Activated CD8-positive, alpha-beta memory T cell treated with anti-CD3 and anti-CD28 coated beads, Interleukin-2, amount 50 U/mL, for 4 hours (primary cell): ENCODE data around the gene DNAH6.

Source experiments
- DNase-seq: peaks from one replicate; pipeline ENCODE4 v3.0.0-alpha.2; 2020

The DNAH6 gene

DNA sequence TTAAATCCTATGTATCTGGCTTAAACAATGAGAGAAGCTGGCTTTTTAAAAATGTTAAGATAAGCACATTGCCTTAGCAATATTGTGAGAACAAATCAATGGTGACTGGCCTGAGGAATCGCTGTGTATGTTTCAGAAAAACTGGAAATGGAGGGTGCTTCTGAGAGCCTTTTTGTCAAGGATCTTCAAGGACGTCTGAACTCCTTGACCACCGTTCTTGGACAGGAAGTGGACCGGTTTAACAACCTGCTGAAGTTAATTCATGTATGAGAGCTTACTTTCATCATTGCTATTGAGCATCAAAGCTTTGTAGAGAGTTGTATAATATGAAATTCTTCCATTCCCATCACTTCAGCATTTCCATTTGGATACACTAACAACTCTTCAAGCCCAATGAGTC is 292.0 kb downstream of the DNAH6 start:
- no peak for DNase-seq

DNA sequence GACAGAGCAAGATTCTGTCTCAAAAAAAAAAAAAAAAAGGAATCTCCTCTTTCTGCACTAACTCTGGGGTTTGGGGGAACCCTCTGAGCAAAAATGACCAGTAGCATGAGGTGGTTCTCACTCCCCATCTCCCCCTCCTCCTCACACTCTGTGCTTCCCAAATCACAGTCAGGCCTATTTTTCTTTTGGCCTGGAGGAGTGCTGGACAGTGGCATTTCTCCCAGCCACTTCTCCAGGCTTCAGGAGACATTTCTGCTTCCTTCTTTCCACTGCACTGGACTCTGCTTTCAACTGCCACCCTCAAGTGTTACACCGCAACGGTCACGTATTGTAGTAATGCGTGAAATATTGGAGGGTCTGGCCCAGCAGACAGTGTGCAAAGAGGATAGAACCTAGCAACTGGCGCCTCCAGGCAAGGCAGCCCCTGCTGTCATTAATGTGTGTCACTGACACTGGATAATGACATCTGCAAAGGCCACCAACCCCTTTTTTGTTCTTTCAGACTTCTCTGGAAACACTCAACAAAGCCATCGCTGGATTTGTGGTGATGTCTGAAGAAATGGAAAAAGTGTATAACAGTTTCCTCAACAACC is 295.6 kb downstream of the DNAH6 start:
- DNase-seq = no peak

DNA sequence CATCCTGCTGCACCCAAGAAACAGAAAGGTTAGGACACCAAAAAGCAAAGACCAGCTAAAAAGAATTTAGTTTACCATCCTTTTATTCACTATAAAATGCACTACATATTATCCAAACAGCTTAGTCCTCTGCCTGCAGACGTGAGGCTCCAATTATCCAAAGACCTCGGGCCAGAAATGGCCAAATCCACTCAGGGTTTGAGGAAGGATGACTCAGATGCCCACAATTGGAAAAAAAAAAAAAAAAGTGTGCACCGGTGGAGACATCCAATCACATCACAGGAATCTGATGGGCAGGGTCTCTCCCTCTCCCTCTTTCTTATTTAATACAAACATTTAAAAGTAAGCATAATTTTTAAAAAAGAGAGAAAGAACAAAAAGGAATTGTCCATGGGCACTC is 298.8 kb downstream of the DNAH6 start:
- DNase-seq = no peak

DNA sequence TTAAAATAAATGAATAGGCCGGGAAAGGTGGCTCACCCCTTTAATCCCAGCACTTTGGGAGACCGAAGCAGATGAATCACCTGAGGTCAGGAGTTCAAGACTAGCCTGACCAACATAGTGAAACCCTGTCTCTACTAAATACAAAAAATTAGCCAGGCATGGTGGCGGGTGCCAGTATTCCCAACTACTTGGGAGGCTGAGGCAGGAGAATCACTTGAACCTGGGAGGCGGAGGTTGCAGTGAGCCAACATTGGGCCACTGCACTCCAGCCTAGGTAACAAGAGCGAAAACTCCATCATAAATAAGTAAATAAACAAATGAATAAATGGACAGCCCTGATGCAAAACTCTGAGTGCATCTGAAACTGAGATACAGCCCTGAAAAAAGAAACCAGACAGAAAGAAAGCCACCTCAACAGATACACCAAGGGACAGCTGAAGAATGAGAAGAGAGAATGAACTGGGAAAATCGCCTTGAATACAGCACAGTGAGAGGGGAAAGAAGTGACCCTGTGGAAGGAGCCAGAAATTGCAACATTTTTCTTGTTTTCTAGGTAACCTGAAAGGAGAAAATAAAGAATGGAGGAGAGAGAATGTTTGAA is 300.2 kb downstream of the DNAH6 start:
- DNase-seq = no peak

DNA sequence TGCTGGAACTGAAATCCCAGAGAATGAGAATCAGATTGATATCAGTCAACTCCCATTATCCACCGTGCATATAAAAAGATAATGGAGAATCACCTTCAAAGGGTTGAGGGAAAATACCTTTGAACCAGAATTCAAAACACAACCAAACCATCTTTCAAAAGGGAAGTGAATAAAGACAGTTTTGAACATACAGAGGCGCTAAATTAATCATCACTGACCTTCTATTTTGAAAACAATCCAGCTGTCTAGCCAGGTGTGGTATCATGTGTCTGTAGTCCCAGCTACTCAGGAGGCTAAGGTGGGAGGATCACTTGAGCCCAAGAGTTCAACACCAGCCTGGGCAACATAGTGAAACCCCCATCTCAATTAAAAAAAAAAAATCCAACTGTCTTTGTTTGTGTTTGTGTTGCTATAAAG is 300.9 kb downstream of the DNAH6 start:
- no peak for DNase-seq

DNA sequence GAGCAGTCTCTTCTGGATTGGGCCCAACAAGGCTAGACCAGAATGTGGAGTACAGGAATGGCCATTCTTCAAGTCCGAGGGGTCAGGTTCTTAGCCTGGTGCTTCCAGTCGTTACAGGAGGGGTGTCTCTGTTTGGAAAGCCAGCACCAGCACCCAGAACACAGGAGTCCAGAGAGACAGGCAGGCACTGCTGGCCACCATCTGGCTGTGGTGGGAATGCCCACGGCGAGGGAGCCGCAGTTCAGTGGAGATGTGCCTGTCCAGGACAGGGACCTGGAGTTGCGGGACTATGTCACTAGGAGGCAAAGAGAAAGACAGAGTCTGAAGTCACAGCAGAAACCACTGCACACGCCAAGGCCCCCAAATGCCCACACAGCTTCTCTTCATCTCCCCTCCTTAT is 305.5 kb downstream of the DNAH6 start:
- no peak for DNase-seq

DNA sequence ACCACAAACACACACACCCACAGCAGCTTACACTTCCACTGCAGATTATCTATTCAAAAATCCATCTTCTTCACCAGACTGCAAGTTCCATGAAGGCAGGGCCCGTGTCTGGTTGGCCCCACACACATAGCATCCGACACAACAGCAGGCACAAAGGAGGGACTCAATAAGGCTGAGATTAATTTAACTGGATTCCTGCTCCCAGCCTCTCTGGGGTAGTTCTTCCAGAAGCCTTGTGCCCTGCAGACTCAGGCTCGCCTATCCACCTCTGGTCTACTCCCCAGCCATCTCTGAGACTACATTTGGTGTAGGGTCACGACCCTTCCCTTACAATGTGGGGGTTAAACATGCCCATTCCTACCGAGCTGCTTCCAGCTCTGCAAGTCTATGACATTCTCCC is 306.9 kb downstream of the DNAH6 start:
- no peak for DNase-seq

DNA sequence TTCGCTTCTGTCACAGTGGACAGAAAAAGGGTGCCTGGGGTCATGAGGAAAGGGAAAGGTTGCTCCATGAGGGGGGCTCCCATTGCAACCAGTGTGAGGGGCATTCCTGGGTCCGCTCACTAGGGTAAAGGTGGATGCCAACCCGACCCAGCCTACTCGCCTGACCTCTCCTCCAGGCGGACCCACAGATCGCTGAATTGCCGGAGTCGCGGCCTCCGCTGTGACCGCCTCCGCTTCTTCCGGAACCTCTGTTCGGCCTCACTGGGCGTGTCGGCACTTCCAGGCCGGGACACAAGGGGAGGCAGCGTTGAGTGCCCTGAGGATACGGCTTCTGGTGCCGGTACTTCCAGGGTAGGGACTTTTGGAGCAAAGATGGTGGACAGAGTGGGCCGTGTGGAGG is 307.5 kb downstream of the DNAH6 start:
- no peak for DNase-seq

DNA sequence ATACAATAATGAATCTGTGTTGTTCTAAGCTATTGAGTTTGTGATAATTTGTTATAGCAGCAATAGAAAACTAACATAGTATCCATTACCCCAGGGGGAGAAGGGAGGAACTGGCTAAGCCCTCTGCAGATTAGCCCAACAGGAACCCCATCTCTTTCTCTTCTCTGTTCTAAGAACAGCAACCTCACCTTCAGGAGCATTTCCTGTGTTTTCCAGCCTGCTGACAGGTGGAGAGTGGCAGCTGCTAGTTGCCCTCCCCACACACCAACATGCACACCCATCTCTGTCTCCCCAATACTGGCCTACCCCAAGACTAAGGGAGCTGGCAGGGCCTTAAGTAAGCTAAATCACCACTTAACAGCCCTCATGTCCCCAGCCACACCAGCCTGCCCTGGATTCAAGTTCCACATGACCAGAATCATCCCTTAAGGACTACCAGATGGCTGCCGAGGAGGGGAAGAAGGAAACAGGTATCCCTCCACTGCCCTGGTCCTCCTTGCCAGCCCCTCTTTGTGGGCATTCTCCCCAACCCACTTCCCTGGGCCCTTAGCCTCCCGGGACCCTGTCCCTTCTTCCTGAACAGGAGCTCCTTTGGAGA is 311.8 kb downstream of the DNAH6 start:
- no peak for DNase-seq

DNA sequence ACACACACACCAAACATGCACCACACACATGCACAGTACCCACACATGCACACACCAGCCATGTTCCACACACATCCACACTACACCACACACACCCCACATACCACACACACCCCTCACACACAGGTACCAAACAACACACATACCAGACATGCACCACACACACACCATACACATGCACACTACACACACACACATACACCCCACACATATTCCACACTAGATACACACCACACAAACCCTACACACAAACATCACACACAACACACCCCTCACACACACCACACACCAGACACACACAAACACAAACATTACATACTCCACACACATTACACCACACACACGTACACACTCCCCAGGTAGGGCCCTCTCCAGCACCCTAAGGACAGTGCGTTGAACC is 313.4 kb downstream of the DNAH6 start:
- DNase-seq = no peak

DNA sequence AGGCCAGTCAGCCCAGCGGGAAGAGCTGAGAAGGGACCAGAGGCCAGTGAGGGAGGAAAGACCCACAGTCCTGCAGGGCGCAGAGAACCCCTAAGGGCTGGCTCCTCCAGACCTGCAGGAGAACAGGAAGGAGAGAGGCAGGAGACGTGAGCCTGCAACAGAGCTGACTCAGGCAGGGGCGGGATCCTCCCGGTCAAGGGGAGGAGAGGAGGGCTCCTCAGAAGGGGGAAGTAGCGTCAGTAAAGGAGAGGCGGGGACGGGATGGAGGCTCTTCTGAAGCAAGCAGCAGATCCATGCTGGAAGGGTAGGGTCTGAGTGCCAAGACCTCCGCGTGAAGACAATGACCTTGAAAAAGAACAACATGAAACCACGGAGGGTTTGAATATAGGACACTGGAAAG is 313.8 kb downstream of the DNAH6 start:
- no peak for DNase-seq

DNA sequence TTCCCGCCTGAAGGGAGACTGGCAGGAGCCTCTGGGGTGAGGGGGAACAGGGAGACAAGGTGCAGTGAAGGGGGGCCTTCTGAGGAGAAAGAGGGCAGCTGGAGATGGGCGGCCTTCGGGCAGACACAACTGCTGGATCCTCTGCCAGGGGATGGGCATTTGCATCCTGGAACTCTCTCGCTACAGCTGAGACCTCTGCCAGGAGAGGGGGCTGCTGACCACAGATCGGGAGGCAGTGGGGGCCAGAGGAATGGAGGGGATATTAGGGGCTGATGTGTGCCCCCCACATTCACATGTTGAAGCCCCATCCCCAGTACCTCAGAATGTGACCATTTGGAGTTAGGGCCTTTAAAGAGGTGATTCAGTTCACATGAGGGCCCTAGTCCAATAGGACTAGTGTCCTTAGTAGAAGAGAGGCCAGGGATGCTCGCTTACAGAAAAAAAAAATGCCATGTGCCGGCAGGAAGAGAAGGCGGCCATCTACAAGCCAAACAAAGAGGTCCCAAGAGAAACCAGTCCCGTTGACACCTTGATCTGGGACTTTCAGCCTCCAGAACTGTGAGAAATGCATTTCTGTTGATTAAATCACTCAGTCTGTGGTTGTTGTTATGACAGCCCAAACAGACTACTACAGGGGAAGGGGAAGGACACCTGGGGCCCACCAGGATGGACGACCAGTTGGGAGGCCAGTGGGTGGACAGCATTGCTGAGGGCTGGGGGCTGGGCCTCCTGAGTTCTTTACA is 314.6 kb downstream of the DNAH6 start:
- no peak for DNase-seq

DNA sequence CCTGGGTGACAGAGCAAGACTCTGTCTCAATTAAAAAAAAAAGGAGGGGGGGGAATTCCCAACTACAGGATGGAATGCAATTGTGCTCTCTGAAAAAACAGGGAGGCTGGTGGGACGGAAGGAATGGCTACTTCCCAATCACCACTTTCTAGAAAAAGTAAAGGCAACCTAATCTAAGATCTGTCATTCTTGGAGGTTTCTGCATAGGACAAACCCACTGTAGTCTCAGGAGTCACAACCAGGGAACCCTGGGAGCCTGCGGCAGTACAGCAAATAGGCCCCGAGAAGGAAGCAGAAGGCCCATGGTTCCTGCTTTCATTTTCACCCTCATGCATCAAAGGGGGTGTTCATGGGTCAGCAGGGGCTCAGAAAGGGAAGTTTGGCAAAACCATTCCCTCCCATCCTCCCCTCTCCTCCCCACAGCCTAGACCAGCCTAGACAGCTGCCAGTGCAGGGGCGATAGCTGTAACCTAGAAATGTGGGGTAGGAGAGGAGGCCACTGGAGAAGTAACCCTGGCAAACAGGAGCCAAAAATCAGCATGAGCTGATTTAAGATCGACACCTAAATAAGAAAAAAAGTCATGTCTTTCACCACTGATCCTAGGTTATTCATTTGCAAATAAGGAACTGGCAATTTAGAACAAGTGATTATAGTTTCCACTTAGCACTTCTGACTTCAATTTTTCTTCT is 316.6 kb downstream of the DNAH6 start:
- no peak for DNase-seq

DNA sequence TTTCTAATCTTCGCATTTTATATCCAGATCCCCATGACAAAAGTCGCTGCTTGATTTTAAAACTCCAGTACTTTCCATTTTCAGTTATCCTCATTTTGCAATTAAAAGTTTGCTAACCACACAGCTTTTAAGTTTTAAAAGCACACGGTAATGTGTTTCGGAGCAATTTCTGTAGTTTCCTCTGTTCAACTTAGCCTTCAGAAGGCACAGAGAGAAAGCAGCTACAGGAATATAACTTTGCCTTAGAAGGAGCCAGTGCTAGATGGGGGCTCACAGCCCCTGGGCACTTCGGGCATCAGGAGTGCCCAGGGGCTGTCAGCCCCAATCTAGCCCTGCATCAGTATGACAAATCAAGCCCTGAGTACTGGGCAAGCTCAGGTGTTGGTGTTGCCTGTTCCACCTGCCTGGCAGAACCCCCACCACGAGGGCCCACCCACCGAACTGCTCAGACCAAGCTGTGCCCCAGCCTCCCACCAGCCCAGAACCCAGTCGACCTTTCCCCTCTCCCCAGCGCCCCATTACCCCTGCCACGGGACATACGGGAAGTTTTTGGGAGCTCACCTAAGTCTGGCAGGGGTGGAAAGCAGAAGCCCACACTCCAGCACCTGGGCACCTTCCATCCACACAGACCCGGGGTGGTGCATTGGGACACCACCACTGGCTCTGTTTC is 317.3 kb downstream of the DNAH6 start:
- DNase-seq = no peak

DNA sequence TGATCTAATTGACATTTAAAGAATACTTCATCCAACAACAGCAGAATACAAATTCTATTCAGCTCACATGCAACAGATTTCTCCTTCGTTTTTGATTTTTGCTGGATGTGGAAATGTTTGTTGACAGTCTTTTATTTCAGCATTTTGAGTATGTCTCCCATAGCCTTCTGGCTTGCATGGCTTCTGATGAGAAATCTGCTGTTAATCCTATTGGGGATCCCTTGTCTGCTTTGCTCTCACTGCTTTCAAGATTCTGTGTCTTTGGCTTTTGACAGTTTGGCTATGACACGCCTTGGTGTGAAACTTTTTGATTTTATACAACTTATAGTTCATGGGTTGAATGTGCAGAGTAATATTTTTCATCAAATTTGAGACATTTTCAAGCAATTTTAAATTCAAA is 319.9 kb downstream of the DNAH6 start:
- DNase-seq = no peak

DNA sequence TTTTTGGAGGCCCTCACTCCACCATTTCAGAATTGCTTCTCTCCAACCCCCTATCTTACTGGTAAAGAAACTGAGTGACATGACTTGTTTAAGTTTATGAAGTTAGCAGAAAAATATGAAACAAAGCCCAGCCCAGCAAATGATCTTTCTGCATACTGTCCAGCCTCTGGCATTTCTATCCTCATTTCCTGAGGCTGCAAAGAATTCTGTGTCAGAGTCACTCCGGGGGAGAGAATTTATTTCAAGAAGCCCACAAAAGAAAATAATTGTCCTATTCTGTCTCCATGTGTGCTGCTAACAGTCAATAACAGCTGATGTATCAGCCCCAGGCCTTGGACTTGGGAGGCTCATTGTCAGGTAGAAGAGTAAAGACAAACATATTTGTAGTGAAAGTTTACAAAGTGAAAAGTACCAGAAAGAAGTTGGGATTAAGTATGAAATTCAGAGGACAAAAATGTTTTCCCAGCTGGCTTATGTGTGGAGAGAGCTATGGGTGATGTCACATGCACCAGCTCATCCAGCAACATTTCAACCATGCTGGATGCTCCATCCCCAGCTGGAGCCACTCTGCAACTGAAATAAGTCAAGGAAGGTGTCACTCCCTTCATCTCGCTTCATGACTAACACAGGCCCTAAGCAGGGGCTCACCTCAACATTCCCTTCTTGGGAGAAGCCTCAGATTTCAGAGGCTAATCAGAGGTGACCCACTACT is 322.3 kb downstream of the DNAH6 start:
- DNase-seq = no peak

DNA sequence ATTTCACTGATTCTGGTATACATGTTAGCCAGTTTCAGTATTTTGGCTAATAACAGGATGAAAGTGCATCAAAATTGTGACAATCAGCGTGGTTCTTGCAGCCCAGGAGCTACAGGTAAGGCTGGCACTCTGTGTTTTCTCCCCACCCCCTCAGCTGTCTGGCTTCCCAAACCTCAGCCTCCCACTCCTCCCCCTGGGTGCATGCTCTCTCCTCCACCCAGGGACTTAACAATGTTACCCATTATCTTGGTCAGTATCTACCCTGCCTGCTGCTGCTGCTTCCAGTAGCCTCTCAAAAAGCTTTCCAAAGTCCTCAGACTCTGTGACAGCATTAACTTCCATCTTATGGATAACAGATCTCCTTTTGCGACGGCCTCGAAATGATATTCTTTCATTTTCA is 323.6 kb downstream of the DNAH6 start:
- DNase-seq = peak; percentile 40

DNA sequence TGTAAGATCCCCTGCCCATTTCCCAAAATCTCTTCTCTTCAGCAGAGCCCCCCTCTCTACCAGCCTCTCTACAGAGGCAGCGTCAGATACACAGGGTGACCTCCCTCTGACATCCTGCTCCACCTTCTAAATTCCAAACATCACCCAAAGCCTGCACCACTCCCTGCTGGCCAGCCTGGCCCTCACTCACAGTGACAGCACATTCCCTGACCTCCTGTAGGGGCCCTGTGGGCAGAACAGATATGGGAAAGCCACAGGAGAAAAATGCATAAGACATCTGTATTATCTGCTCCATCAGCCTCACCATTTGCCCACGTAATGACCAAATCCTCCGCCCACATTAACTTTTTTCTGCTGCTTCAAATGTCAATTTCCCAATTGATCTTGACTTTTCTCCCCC is 324.0 kb downstream of the DNAH6 start:
- DNase-seq = no peak

DNA sequence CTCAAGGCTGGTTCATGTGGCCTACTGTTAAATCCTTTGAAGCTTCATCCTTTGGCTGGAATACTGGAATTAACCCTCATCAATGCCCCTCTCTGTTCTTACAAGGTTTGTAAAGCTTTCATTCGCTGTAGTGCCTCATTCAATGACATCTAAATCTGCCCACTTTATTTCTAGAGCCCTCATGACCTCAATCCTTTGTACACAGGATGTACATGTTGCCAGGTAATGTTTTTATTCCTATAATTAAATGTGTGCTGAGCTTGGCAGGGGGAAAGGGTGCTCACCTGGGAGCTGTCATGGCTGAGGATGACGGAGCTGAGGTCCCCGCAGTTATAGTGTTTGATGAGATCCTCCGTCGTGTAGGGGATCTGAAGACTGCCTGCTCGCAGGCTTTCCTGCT is 325.3 kb downstream of the DNAH6 start:
- no peak for DNase-seq

DNA sequence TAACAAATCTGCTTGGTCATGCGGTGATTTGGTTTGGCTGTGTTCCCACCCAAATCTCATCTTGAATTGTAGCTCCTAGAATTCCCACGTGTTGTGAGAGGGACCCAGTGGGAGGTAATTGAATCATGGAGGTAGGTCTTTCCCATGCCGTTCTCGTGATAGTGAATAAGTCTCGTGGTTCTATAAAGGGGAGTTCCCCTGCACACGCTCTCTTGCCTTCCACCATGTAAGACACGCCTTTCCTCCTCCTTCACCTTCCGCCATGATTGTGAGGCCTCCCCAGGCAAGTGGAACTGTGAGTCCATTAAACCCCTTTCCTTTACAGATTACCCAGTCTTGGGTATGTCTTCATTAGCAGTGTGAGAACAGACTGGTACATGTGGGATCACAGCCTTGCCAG is 327.8 kb downstream of the DNAH6 start:
- no peak for DNase-seq

DNA sequence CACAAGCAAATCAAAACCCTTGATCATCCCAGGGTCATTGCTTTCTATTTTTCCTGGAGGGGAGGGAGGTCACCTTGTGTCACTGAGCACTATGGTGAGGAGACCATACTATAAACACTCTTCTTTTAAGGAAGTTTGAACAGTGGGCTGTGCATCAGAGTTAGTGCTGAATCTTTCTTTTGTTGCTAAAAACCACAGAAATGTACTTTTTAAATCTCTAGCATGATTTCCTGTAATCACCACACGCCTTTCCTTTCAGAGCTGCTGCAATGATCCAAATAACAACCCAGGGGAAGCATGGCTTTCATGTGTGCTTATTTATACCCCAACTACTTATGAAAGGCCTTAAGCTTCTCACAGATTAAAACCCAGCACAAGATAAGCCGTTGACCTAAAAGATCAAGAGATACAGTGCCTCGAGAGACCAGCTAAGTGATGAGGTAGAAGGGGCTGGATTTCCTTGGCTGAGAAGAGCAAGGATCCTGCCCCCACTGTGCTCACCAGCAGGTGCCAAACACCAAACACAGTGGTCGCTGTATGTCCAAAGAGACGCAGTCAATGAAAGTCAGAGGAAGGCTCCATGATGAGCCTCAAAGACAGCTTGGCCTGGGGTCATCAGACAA is 329.9 kb downstream of the DNAH6 start:
- DNase-seq = peak; percentile 48

DNA sequence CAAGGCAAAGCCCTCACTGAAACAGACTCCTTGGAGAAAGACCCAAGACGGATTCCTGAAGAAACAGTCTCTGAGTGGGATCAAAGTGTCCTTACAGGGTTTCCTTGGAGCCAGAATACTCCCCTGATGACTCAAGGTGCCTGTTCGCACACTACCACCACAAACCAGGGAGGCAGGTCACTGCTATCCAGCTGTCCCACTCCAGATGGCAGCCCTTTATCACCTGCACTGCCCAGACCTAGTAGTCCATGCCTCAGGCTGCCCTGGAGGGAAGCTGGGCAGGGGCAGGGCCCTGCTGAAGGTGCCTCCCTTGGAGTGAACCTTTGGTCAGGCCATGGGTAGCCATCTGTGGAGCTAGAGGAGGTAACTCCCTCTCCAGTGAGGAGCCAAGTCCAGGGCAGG is 330.4 kb downstream of the DNAH6 start:
- no peak for DNase-seq
